ENCODE measurements around the gene PELI1. TPM values are rescaled to one million over a fixed set of nuclear protein-coding genes. Genes with fewer than 3 reads are reported as not detected.
"Not testable (repeated sequence)": the region's sequence is repeated elsewhere in the genome, so short reads cannot be mapped to it uniquely, and the experiment has no call there.

Gene PELI1
- total RNA-seq, 2 experiments from 2014 or later, result 25.6 to 29.8 TPM

DNA sequence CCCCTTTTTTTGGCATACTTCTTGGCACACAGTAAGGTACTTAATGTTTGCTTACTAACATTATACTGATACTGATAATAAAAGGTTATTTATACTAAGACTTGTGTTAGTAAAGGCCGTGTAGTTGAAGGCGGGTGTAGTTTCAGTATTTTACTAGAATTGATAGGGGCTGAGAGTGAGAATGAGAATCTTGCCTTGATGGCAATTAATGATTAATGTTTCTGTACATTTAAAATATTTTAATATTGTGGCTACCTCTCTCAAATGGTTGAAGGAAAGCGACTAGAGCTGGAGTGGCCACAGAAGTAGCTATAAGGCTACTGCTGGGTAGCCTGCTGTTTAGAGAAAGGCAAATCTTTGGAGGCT, 29.3 kb downstream of the PELI1 start:
- peak overlapping the region; percentile 58 for H3K27ac Mint-ChIP-seq
- H3K4me1 Mint-ChIP-seq, result peaks cover 51% of the 10 kb centered on the region
- H3K9me3 Mint-ChIP-seq, result no peaks in the 10 kb centered on the region
- DNase-seq, result no peak
- no peaks in the 10 kb centered on the region for H3K27me3 Mint-ChIP-seq
- peaks cover 9% of the 10 kb centered on the region for H3K36me3 Mint-ChIP-seq (ENCODE audit: low read depth)
- H3K4me3 Mint-ChIP-seq, result no peak overlapping the region
- ChIA-PET CTCF (interaction anchor here (1.1 to 1.5 kb wide), 3 partner anchors 9 to 18 kb away, joined by 4 to 7 read pairs (median 5); no protein-coding TSS in a partner anchor), POLR2A (no interaction called here)

DNA sequence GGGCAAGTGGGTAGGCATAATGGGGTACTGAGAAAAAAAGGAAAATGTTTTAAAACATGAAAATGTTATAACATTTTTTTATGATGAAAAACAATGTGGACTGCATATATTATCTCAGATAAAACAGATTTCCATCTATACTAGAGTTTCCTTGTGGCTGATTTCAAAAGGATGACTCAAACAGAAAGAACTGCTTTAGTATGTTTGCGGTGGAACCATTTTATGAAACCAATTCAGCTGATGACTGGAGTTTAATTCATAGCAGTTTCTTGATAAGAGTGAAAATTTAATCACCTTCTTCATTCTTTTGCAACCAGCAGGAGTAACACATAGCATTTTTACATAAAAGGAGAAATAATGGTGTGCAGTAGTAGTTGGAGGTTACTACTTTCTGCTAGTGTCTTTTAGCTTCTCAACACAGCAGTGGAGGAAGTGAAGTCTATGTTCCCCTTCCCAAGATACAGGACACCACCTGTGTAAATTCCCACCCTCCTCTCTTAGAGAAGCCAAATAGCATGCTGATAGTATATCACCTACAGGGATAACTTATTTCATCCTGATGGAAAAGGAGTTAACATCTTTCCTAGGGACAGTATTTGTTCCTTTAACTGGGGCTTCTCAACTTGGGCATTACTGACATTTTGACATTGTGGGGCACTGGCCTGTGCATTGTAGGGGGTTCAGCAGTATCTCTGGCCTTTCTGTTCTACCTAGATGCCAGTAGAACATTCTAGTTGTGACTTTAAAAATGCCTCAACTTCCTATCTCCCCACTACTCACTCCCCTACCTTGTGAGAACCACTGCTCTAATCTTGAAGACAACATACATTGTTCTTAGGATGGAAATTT, 29.9 kb downstream of the PELI1 start:
- Mint-ChIP-seq H3K4me1 (peaks cover 57% of the 10 kb centered on the region), H3K27ac (peak overlapping the region; percentile 81), H3K36me3 (ENCODE audit: low read depth) (peaks cover 12% of the 10 kb centered on the region), H3K9me3 (no peaks in the 10 kb centered on the region), H3K27me3 (no peaks in the 10 kb centered on the region), H3K4me3 (peak overlapping the region; percentile 10)
- ChIA-PET POLR2A (no interaction called here), CTCF (interaction anchor here (0.6 to 1.5 kb wide), 4 partner anchors 10 to 194 kb away, joined by 3 to 7 read pairs (median 4); no protein-coding TSS in a partner anchor)
- peak; percentile 31 for DNase-seq

DNA sequence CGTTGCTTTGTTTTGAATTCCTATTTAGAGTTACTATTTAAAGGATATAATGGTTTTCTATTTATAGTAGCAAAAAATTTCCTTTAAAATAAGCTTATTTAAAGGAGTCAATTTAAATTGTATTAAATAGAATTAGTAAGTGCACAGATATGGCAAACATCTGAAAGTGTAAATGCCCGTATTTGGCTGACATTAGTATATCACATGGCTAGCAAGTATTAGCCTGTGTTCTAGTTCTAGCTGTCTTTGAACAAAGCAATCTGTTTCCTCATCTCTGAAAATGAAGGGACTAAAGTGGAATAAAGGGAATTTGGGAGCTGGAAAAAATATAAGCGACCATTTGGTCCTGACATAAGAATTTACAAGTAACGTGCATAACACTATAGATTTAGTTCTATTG, 32.2 kb downstream of the PELI1 start:
- ChIA-PET CTCF (interaction anchor here (0.6 to 1.2 kb wide), 2 partner anchors 62 to 369 kb away, joined by 3 read pairs; no protein-coding TSS in a partner anchor), POLR2A (no interaction called here)
- H3K4me1 Mint-ChIP-seq, result peaks cover 64% of the 10 kb centered on the region
- H3K4me3 Mint-ChIP-seq, result no peak overlapping the region
- DNase-seq, result no peak
- H3K9me3 Mint-ChIP-seq, result no peaks in the 10 kb centered on the region
- peaks cover 28% of the 10 kb centered on the region for H3K36me3 Mint-ChIP-seq (ENCODE audit: low read depth)
- no peaks in the 10 kb centered on the region for H3K27me3 Mint-ChIP-seq
- H3K27ac Mint-ChIP-seq, result no peak overlapping the region

DNA sequence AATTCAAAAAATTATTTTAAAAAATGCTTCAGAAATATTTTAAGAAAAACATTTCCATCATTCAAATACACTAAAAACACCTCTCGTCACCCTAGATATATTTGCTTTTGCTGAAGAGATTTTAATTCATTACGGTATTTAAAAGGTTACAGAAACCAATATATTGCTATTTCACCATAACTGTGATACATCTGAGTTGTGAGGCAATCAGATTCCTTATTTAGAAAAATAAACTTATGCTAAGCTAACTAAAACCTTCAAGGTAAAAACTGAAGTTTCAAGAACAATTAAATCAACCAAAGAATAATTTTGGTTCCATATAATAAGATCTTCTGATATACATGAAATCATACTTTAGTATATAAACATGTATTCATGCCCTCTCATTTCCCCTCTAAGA, 32.8 kb downstream of the PELI1 start:
- H3K4me1 Mint-ChIP-seq, result peaks cover 63% of the 10 kb centered on the region
- H3K27ac Mint-ChIP-seq, result no peak overlapping the region
- H3K9me3 Mint-ChIP-seq, result no peaks in the 10 kb centered on the region
- H3K4me3 Mint-ChIP-seq, result no peak overlapping the region
- no peak for DNase-seq
- H3K27me3 Mint-ChIP-seq, result no peaks in the 10 kb centered on the region
- ChIA-PET POLR2A (no interaction called here), CTCF (interaction anchor here (1.2 kb wide), 1 partner anchor 62 kb away, joined by 3 read pairs; no protein-coding TSS in a partner anchor)
- H3K36me3 Mint-ChIP-seq (ENCODE audit: low read depth), result peaks cover 30% of the 10 kb centered on the region

DNA sequence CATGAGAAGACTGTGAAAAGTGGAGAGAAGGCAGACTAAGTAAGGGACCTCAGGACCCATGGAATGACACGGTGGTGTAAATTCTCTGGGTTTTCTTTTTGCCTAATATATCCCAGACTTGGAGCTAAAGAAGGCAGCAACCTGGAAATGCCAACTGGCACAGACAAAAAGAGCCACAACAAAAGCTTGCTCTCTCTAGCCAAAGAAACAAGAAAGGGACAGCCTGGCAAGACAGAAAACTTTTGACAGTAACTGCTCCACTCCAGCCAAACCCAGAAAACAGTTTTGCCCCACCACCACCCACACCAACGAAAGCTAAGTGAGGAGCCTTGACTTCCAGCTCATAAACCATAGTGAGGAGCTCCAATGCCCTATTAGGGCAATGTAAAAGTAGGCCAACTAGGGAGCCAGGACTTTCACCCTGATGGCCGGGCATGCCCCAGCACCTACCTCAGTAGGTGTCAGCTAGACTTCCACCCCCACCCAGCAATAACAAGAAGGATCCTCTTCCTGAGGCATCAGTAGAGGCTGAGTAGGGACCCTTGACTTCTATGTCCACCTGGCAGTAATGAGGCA, 35.5 kb downstream of the PELI1 start:
- Mint-ChIP-seq H3K36me3 (ENCODE audit: low read depth) (peaks cover 51% of the 10 kb centered on the region), H3K27me3 (no peaks in the 10 kb centered on the region), H3K27ac (no peak overlapping the region), H3K4me3 (no peak overlapping the region), H3K4me1 (peaks cover 38% of the 10 kb centered on the region), H3K9me3 (no peaks in the 10 kb centered on the region)
- ChIA-PET POLR2A (no interaction called here), CTCF (interaction anchor here (1.4 to 2.1 kb wide), 3 partner anchors 10 to 222 kb away, joined by 3 to 6 read pairs (median 6); no protein-coding TSS in a partner anchor)
- no peak for DNase-seq

GRCh38 chr2:64106481-64106880, 37.7 kb downstream of the PELI1 start:
- POLR2A ChIA-PET, result interaction anchor here (0.7 kb wide), 1 partner anchor 296 kb away, joined by 3 read pairs; no protein-coding TSS in a partner anchor
- H3K36me3 Mint-ChIP-seq (ENCODE audit: low read depth), result peaks cover 59% of the 10 kb centered on the region

GRCh38 chr2:64105670-64106461, 38.4 kb downstream of the PELI1 start:
- POLR2A ChIA-PET, result interaction anchor here (0.7 kb wide), 1 partner anchor 297 kb away, joined by 3 read pairs; no protein-coding TSS in a partner anchor
- no peak for DNase-seq
- no peaks in the 10 kb centered on the region for H3K27me3 Mint-ChIP-seq
- CTCF ChIA-PET, result interaction anchor here (1.1 to 1.5 kb wide), 5 partner anchors 8 to 19 kb away, joined by 3 to 5 read pairs (median 4); no protein-coding TSS in a partner anchor
- no peaks in the 10 kb centered on the region for H3K9me3 Mint-ChIP-seq
- H3K4me1 Mint-ChIP-seq, result peaks cover 48% of the 10 kb centered on the region
- H3K27ac Mint-ChIP-seq, result no peak overlapping the region
- H3K4me3 Mint-ChIP-seq, result no peak overlapping the region
- peaks cover 59% of the 10 kb centered on the region for H3K36me3 Mint-ChIP-seq (ENCODE audit: low read depth)

More at GRCh38 chr2:64106481-64106880, 37.7 kb downstream of the PELI1 start:
- Mint-ChIP-seq H3K27me3 (no peaks in the 10 kb centered on the region), H3K27ac (no peak overlapping the region), H3K4me3 (no peak overlapping the region), H3K9me3 (no peaks in the 10 kb centered on the region), H3K4me1 (peaks cover 45% of the 10 kb centered on the region)
- DNase-seq, result no peak
- CTCF ChIA-PET, result interaction anchor here (0.5 to 1.5 kb wide), 6 partner anchors 9 to 94 kb away, joined by 3 to 5 read pairs (median 4); no protein-coding TSS in a partner anchor

GRCh38 chr2:64104933-64105332, 39.3 kb downstream of the PELI1 start:
- H3K4me1 Mint-ChIP-seq, result peaks cover 44% of the 10 kb centered on the region
- H3K36me3 Mint-ChIP-seq (ENCODE audit: low read depth), result peaks cover 62% of the 10 kb centered on the region
- no peaks in the 10 kb centered on the region for H3K27me3 Mint-ChIP-seq

GRCh38 chr2:64102736-64103135, 41.5 kb downstream of the PELI1 start:
- peaks cover 32% of the 10 kb centered on the region for H3K4me1 Mint-ChIP-seq
- H3K27ac Mint-ChIP-seq, DNase-seq, POLR2A ChIA-PET, H3K9me3 Mint-ChIP-seq, H3K27me3 Mint-ChIP-seq, H3K4me3 Mint-ChIP-seq: not testable (repeated sequence)
- peaks cover 67% of the 10 kb centered on the region for H3K36me3 Mint-ChIP-seq (ENCODE audit: low read depth)
- CTCF ChIA-PET, result interaction anchor here (1.8 kb wide), 1 partner anchor 53 kb away, joined by 4 read pairs; no protein-coding TSS in a partner anchor

More at GRCh38 chr2:64104933-64105332, 39.3 kb downstream of the PELI1 start:
- Mint-ChIP-seq H3K9me3 (no peaks in the 10 kb centered on the region), H3K4me3 (no peak overlapping the region), H3K27ac (no peak overlapping the region)
- ChIA-PET POLR2A (no interaction called here), CTCF (interaction anchor here (1.1 to 1.7 kb wide), 3 partner anchors 7 to 9 kb away, joined by 4 to 7 read pairs (median 5); no protein-coding TSS in a partner anchor)
- no peak for DNase-seq

DNA sequence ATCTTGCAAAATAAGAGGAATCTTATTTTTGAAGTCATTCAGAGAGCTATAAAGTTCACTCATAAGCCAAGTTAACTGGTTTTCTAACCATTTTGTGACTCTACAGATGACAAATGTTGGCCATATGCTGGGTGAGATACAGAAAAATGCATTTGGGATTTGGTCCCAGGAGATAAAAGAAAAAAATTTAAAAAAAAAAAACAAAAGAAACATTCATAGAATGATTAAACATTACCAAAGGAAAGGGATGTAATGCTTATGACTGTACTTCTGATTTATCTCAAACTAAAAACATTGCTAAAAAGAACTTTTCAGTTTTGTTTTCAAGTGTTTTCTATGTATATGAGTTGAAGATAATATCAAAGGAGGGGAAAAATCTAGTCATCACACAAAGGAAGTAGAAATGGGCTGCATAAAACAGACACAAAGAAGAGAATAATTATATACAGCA, 43.1 kb downstream of the PELI1 start:
- Mint-ChIP-seq H3K4me1 (peaks cover 30% of the 10 kb centered on the region), H3K27ac (peak overlapping the region; percentile 74), H3K4me3 (peak overlapping the region; percentile 10), H3K36me3 (ENCODE audit: low read depth) (peaks cover 69% of the 10 kb centered on the region), H3K27me3 (no peaks in the 10 kb centered on the region), H3K9me3 (no peaks in the 10 kb centered on the region)
- CTCF ChIA-PET, result interaction anchor here (0.5 to 1.1 kb wide), 4 partner anchors 22 to 507 kb away, joined by 3 to 7 read pairs (median 3); no protein-coding TSS in a partner anchor
- POLR2A ChIA-PET, result no interaction called here
- DNase-seq, result no peak

DNA sequence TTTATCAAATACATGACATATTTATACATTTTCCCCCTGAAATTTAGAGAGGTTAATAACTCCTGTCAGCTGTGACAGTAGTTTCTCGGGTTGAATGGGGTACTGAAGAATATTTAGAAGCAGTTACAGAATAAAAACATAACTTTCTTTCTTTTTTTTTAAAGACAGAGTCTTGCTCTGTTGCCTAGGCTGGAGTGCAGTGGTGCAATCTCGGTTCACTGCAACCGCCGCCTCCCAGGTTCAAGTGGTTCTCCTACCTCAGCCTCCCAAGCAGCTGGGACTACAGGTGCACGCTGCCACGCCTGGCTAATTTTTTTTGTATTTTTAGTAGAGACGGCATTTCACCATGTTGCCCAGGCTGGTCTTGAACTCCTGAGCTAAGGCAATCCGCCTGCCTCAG, 43.6 kb downstream of the PELI1 start:
- Mint-ChIP-seq H3K4me1 (peaks cover 30% of the 10 kb centered on the region), H3K27ac (peak overlapping the region; percentile 74), H3K36me3 (ENCODE audit: low read depth) (peaks cover 69% of the 10 kb centered on the region)
- H3K4me3 Mint-ChIP-seq, POLR2A ChIA-PET, CTCF ChIA-PET, H3K27me3 Mint-ChIP-seq, DNase-seq, H3K9me3 Mint-ChIP-seq: not testable (repeated sequence)

DNA sequence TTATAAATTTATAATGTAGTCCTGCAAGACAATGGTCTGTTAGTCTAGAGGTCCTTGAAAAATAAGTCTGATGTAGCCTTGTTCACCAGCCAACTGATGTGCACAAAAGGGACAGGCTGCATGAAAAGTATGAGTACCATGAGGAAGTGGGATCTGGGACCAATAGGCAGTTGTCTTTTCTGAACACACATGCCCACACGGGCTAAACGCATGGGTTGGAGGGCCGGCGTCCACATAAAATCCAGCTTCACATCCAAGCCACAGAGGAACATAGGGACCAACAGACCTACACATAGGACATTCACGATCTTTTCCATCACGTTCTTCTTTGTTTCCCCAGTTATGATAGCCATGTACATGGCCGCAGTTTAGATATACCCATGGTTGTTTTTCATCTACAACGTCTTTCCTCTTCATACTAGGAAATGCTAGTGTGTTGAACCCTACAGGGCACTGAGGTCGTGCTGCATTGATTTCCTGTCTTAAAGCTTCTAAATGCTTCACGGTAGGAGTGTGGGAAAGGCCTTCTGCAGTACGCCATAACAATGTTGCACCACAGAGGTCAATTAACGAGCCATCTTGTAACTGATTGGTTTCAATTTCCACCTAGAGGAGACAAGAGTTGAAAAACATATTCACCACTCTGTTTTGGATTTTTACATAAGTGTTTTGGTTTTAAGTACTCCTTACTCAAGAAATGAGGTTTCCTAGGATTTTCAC, 49.4 kb downstream of the PELI1 start:
- no peaks in the 10 kb centered on the region for H3K27me3 Mint-ChIP-seq
- H3K36me3 Mint-ChIP-seq (ENCODE audit: low read depth), result peaks cover 64% of the 10 kb centered on the region
- CTCF ChIA-PET, result interaction anchor here (1.0 kb wide), 1 partner anchor 233 kb away, joined by 3 read pairs; no protein-coding TSS in a partner anchor

More for the DNA sequence above, 49.4 kb downstream of the PELI1 start:
- peaks cover 2% of the 10 kb centered on the region for H3K4me1 Mint-ChIP-seq
- POLR2A ChIA-PET, result no interaction called here
- DNase-seq, result no peak
- no peak overlapping the region for H3K27ac Mint-ChIP-seq
- no peaks in the 10 kb centered on the region for H3K9me3 Mint-ChIP-seq
- H3K4me3 Mint-ChIP-seq, result no peak overlapping the region

Data from activated CD4-positive, alpha-beta T cell treated with anti-CD3 and anti-CD28 coated beads, Interleukin-2, amount 10 ng/mL, durations not matched to agents 7 days and 5 days (primary cell).